GM18505 (cell line): Measurements from ENCODE around the gene RGL1.

Experiments used
- ATAC-seq: cut with Tn5 transposase; IDR thresholded peaks from one replicate; pipeline ENCODE4 v1.9.1; 2021; ENCODE audit not compliant: unreplicated experiment
- POLR2A ChIP-seq: IDR thresholded peaks from 4 replicates; pipeline ENCODE4 v1.6.1; 2011; ENCODE audit warnings: borderline replicate concordance; ENCODE audit not compliant: insufficient read depth, insufficient read length; ENCODE audit errors: extremely low read depth

RGL1 gene

GRCh38 chr1:183905508-183906113 lies 100.7 kb downstream of the RGL1 start:
- ATAC-seq, result no peak
- TF ChIP-seq POLR2A, result no peak

DNA sequence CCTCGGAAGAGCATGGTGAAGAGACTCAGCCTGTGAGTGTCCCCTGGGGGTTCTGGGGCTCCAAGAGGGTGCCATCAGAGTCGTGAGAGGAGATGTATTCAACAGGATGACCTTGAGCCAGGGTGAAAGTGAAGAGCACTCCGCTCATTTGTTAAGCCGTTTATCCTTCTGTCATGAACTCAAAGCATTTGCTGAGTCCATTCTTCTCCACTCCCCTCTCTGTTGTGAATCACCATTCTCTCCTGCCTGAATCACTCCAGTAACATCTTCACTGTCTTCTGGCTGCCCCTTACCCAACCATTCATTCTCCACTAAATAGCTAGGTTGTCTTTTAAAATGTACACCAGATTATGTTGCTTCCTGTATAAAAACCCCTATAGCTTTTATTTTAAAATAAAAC lies 102.2 kb downstream of the RGL1 start:
- no peak for TF ChIP-seq POLR2A
- ATAC-seq, result no peak

- no peak for TF ChIP-seq POLR2A
- ATAC-seq, result no peak
Observed at GRCh38 chr1:183908079-183908478, 103.2 kb downstream of the RGL1 start.

DNA sequence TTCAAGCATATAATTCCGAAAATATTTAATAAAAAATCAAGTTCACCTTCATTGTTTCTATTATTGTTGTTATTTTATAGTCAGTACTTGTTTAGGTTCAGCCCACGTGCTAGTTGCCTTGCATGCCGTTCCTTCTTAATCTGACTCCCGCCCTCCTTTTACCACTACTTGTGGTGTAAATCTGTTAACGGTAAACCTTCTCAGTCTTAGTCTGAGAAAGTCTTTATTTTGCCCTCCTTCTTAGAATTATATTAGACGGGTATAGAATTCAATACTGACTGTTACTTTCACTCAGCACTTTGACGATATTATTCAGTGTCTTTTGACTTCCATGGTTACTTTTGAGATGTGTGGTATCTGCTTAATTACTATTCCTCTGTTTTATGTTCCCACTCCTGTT lies 104.8 kb downstream of the RGL1 start:
- TF ChIP-seq POLR2A, result no peak
- ATAC-seq, result no peak

GRCh38 chr1:183910845-183911244 lies 105.9 kb downstream of the RGL1 start:
- TF ChIP-seq POLR2A, result no peak

GRCh38 chr1:183911285-183911684 lies 106.4 kb downstream of the RGL1 start:
- TF ChIP-seq POLR2A, result no peak

More at GRCh38 chr1:183910845-183911244, 105.9 kb downstream of the RGL1 start:
- peak; percentile 29 for ATAC-seq

DNA sequence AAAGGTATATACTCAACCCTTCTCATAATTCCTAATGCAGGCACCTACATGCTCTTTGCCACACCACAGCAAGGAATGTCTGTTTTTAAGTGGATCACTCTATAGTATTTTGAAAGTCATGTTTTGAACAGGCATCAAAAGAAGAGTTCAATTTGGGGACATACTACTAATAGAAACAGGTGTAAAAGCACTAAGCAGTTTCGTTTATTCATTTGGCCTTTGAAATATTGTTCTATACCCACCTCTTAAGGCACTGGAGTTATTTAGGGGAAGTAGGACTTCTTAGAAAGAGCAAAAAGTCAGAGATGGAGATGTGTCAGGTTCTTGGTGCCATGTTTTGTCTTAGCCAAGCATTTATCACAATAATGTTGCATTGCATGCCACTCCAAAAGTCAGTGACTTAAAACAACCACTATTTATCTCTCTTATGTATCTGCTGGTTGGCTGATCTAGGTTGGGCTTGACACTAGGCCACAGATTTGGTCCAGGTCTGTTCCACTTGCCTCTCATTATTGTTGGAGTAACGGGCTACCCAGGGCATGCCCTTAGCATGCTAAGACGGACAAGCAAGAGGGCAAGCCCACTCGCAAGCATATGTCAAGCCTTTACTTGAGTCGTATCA lies 107.5 kb downstream of the RGL1 start:
- no peak for TF ChIP-seq POLR2A
- peak; percentile 56 for ATAC-seq

More at GRCh38 chr1:183911285-183911684, 106.4 kb downstream of the RGL1 start:
- ATAC-seq, result peak; percentile 63

GRCh38 chr1:183913567-183913993 lies 108.7 kb downstream of the RGL1 start:
- ATAC-seq, result no peak
- TF ChIP-seq POLR2A, result no peak

- ATAC-seq, result no peak
- TF ChIP-seq POLR2A, result no peak
Observed at GRCh38 chr1:183914276-183914675, 109.4 kb downstream of the RGL1 start.

DNA sequence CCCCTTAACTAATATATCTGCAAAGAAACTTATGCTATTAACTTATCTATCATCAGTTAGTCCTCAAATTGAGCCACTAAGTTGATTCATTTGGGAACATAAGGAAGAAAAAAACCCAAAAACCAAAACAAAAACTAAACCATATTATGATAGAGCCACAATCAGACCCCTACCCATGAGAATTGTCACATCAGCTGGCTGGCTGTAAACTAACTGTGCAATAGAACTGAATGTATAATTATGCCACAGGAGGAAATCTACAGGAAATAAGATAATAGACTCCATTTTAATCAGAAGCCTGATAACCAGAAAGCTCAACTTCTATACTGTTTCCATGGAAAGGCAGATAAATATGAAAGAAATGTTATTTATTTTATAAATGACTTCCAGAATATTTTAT lies 110.0 kb downstream of the RGL1 start:
- no peak for ATAC-seq
- no peak for TF ChIP-seq POLR2A

- peak; percentile 37 for ATAC-seq
- TF ChIP-seq POLR2A, result no peak
Observed at GRCh38 chr1:183915625-183916510, 110.9 kb downstream of the RGL1 start.

DNA sequence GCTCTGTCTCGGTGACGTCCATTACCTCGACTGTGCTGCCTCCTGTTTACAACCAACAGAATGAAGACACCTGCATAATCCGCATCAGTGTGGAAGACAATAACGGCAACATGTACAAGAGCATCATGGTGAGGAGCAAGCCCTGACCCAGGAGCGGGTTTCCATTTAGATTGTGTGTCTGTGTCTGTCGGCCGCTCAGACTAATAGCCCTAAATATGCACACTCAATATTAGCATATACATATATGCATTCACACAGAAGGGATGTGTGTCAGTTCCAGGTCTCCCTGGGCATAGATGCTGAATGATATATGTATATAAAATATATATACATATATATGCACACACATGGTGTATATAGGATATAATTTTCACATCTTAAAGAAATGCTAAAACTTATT lies 111.7 kb downstream of the RGL1 start:
- no peak for ATAC-seq
- TF ChIP-seq POLR2A, result no peak

DNA sequence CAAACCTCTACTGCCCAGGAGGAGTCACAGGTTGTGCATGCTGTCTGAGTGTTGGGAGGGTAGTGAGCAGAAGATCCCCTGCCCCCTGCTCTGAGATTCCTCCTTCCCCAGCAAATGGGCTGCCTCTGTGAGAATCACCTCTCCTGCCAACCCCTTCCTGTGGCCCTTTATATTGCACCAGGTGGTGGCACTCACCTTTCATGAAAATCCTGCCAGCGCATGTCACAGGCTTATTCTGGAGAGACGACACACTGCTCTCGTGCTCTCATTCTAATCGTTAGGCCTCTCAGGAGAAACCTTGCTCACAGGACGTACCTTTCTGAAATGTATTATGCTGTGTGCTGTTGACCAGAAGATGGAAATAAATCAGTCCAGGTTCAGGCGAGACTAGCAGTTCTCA lies 113.7 kb downstream of the RGL1 start:
- ATAC-seq, result no peak
- no peak for TF ChIP-seq POLR2A
